NCI-H82 (cell line): ENCODE results near the gene ZNF845.
"Not testable (repeated sequence)": the region's sequence is repeated elsewhere in the genome, so short reads cannot be mapped to it uniquely, and the experiment has no call there.

Experiments
- DNase-seq: peaks from one replicate; lab custom pipeline; 2025; lab: John Stamatoyannopoulos, UW

ZNF845 gene

GRCh38 chr19:53333463-53334449 is at the start of gene ZNF845:
ZNF845 (plus strand) TSS chr19:53333749; CDS start chr19:53341308, 7,559 bp downstream.
- DNase-seq: peak; percentile 93

GRCh38 chr19:53285087-53285486 is 48.5 kb upstream of the ZNF845 start:
- DNase-seq: no peak

GRCh38 chr19:53290758-53291549 is 42.6 kb upstream of the ZNF845 start:
- no peak for DNase-seq

GRCh38 chr19:53294786-53295441 is 38.6 kb upstream of the ZNF845 start:
- no peak for DNase-seq

GRCh38 chr19:53301341-53301740 is 32.2 kb upstream of the ZNF845 start:
- DNase-seq: not testable (repeated sequence)

- peak; percentile 38 for DNase-seq
Observed at GRCh38 chr19:53308339-53308811, 25.2 kb upstream of the ZNF845 start.

- DNase-seq: peak; percentile 75
Observed at GRCh38 chr19:53311044-53311443, 22.5 kb upstream of the ZNF845 start.

- DNase-seq: no peak
Observed at GRCh38 chr19:53311897-53312296, 21.7 kb upstream of the ZNF845 start.

GRCh38 chr19:53328967-53329366 is 4.6 kb upstream of the ZNF845 start:
- no peak for DNase-seq

GRCh38 chr19:53332484-53332883 is 1.1 kb upstream of the ZNF845 start:
- DNase-seq: no peak

- peak; percentile 57 for DNase-seq
Observed at GRCh38 chr19:53333066-53333462, 485 bp upstream of the ZNF845 start.

GRCh38 chr19:53344403-53344802 is 10.9 kb downstream of the ZNF845 start:
- DNase-seq: not testable (repeated sequence)

- no peak for DNase-seq
Observed at GRCh38 chr19:53355739-53356138, 22.2 kb downstream of the ZNF845 start.

GRCh38 chr19:53357821-53358581 is 24.5 kb downstream of the ZNF845 start:
- no peak for DNase-seq

GRCh38 chr19:53360056-53360455 is 26.5 kb downstream of the ZNF845 start:
- DNase-seq: not testable (repeated sequence)

GRCh38 chr19:53365134-53365898 is 31.8 kb downstream of the ZNF845 start, which contains the start of gene ZNF525:
ZNF525 (plus strand) TSS chr19:53365705; CDS start chr19:53372282, 6,577 bp downstream.
- peak; percentile 92 for DNase-seq

- peak; percentile 38 for DNase-seq
Observed at GRCh38 chr19:53365899-53366493, 32.4 kb downstream of the ZNF845 start.

GRCh38 chr19:53372196-53372595 is 38.6 kb downstream of the ZNF845 start:
- no peak for DNase-seq

- no peak for DNase-seq
Observed at GRCh38 chr19:53374288-53374687, 40.7 kb downstream of the ZNF845 start.

- no peak for DNase-seq
Observed at GRCh38 chr19:53374743-53375142, 41.2 kb downstream of the ZNF845 start.
